Measurements from ENCODE around the gene PCID2.

PCID2 gene

DNA sequence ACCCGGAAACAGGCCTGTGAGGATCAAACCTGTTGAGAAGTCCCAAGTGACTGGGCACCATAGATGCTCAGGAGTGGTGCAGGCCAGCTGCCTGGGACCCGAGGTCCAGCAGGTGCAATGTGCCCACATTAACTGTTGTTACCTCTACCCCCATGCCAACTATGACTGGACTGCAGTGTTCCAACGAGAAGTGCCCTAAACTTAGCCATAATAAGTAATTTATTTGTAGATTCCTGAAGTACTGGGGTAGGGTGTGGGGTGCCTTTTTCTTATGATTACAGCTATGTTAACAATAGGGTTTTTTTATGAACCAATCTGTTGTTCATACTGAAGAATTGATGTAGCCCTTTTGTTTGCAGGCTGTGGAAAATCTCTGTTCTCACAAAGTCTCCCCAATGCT is 10.1 kb upstream of the PCID2 start:
- H3K9ac ChIP-seq (ENCODE audit: low read length) = no peak overlapping the region
- no peak for TF ChIP-seq CTCF (IDR thresholded peaks at IDR 0.05; ENCODE audit: insufficient read depth, low read length, poor library complexity, severe bottlenecking)
- no peak for TF ChIP-seq EZH2phosphoT487 (conservative IDR thresholded peaks at IDR 0.05; ENCODE audit: low read length)
- H3K79me2 ChIP-seq (ENCODE audit: insufficient read depth, low read length) = peaks cover 92% of the 10 kb centered on the region
- no peak overlapping the region for H2AFZ ChIP-seq (ENCODE audit: low read depth, low read length, severe bottlenecking)
- H3K4me3 ChIP-seq (ENCODE audit: insufficient read depth, low read length, poor library complexity, severe bottlenecking) = no peak overlapping the region
- H3K9me2 ChIP-seq (replicated peaks; ENCODE audit: insufficient read depth, low read length) = no peaks in the 10 kb centered on the region
- H4K20me1 ChIP-seq (ENCODE audit: low read depth, low read length) = peaks cover 17% of the 10 kb centered on the region
- peaks cover 2% of the 10 kb centered on the region; the same call in 1 of the 2 replicates for H3K36me3 ChIP-seq (ENCODE audit: low read length)
- no peaks in the 10 kb centered on the region for H3K27me3 ChIP-seq (ENCODE audit: low read length)
- no peak overlapping the region for H3K4me2 ChIP-seq (ENCODE audit: low read depth, low read length, poor library complexity, severe bottlenecking)
- no peak overlapping the region for H3K27ac ChIP-seq (ENCODE audit: low read depth, low read length)
- no peaks in the 10 kb centered on the region for H3K9me3 ChIP-seq (ENCODE audit: insufficient read depth, low read length)
- H3F3A ChIP-seq (ENCODE audit: insufficient read depth) = 0 out of 2 replicates have a peak, but pooled peaks cover 4% of the 10 kb centered on the region

GRCh38 chr13:113216254-113217048 is 8.0 kb upstream of the PCID2 start:
- peaks cover 23% of the 10 kb centered on the region for H4K20me1 ChIP-seq (ENCODE audit: low read depth, low read length)
- no peak overlapping the region for H2AFZ ChIP-seq (ENCODE audit: low read depth, low read length, severe bottlenecking)
- H3K9ac ChIP-seq (ENCODE audit: low read length) = no peak overlapping the region
- H3K36me3 ChIP-seq (ENCODE audit: low read length) = peaks cover 5% of the 10 kb centered on the region; the same call in 1 of the 2 replicates
- no peaks in the 10 kb centered on the region for H3K9me3 ChIP-seq (ENCODE audit: insufficient read depth, low read length)
- H3K9me2 ChIP-seq (replicated peaks; ENCODE audit: insufficient read depth, low read length) = no peaks in the 10 kb centered on the region
- H3K79me2 ChIP-seq (ENCODE audit: insufficient read depth, low read length) = peaks cover 99% of the 10 kb centered on the region
- TF ChIP-seq EZH2phosphoT487 (conservative IDR thresholded peaks at IDR 0.05; ENCODE audit: low read length) (no peak), CTCF (IDR thresholded peaks at IDR 0.05; ENCODE audit: insufficient read depth, low read length, poor library complexity, severe bottlenecking) (no peak)
- no peaks in the 10 kb centered on the region for H3K27me3 ChIP-seq (ENCODE audit: low read length)
- H3F3A ChIP-seq (ENCODE audit: insufficient read depth) = 0 out of 2 replicates have a peak, but pooled peaks cover 4% of the 10 kb centered on the region
- no peak overlapping the region for H3K4me2 ChIP-seq (ENCODE audit: low read depth, low read length, poor library complexity, severe bottlenecking)
- H3K27ac ChIP-seq (ENCODE audit: low read depth, low read length) = no peak overlapping the region
- H3K4me3 ChIP-seq (ENCODE audit: insufficient read depth, low read length, poor library complexity, severe bottlenecking) = no peak overlapping the region

DNA sequence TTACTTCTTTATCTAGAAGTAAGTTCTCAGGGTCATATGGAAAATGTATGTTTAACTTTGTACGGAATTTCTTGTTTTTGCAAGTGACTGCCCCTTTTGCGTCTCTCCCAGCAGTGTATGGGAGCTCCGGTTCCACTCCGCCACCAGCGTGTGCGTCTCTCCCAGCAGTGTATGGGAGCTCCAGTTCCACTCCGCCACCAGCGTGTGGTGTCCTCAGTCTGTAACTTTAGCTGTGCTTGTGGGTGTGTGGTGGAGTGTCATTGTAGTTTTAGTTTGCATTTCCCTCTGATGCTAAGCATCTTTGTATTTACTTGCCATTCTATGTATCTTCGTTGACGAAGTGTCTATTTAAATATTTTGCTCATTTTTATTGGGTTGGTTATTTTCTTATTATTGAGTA is 3.3 kb upstream of the PCID2 start:
- peaks cover 6% of the 10 kb centered on the region; the same call in 1 of the 2 replicates for H3K36me3 ChIP-seq (ENCODE audit: low read length)

More for the DNA sequence above, 3.3 kb upstream of the PCID2 start:
- H3K9me3 ChIP-seq (ENCODE audit: insufficient read depth, low read length) = no peaks in the 10 kb centered on the region
- no peak overlapping the region for H3K4me3 ChIP-seq (ENCODE audit: insufficient read depth, low read length, poor library complexity, severe bottlenecking)
- H4K20me1 ChIP-seq (ENCODE audit: low read depth, low read length) = peaks cover 15% of the 10 kb centered on the region; the same call in 1 of the 2 replicates
- no peak overlapping the region for H2AFZ ChIP-seq (ENCODE audit: low read depth, low read length, severe bottlenecking)
- H3K9me2 ChIP-seq (replicated peaks; ENCODE audit: insufficient read depth, low read length) = no peaks in the 10 kb centered on the region
- H3K79me2 ChIP-seq (ENCODE audit: insufficient read depth, low read length) = peaks cover 87% of the 10 kb centered on the region
- no peaks in the 10 kb centered on the region for H3K27me3 ChIP-seq (ENCODE audit: low read length)
- H3K4me2 ChIP-seq (ENCODE audit: low read depth, low read length, poor library complexity, severe bottlenecking) = no peak overlapping the region
- H3K9ac ChIP-seq (ENCODE audit: low read length) = no peak overlapping the region
- no peak overlapping the region for H3K27ac ChIP-seq (ENCODE audit: low read depth, low read length)
- no peak for TF ChIP-seq EZH2phosphoT487 (conservative IDR thresholded peaks at IDR 0.05; ENCODE audit: low read length)
- no peak for TF ChIP-seq CTCF (IDR thresholded peaks at IDR 0.05; ENCODE audit: insufficient read depth, low read length, poor library complexity, severe bottlenecking)
- H3F3A ChIP-seq (ENCODE audit: insufficient read depth) = peaks cover 14% of the 10 kb centered on the region
